BE2C (cell line): ENCODE data around the gene TM4SF4.

Experiments
- DNase-seq: peaks from one replicate; pipeline ENCODE4 v3.0.0-alpha.2; 2020
- H3K27me3 ChIP-seq: fragments of 250-450 bp; sonication (Bioruptor Pico); 2 replicates; pipeline ENCODE4 v1.5.1; 2020; ENCODE audit warnings: mild to moderate bottlenecking
- H3K36me3 ChIP-seq: fragments of 250-450 bp; sonication (Bioruptor Pico); 2 replicates; pipeline ENCODE4 v1.5.1; 2020; ENCODE audit warnings: mild to moderate bottlenecking
- H3K4me1 ChIP-seq: fragments of 250-450 bp; sonication (Bioruptor Pico); 2 replicates; pipeline ENCODE4 v1.5.1; 2020
- H3K4me3 ChIP-seq: 2 replicates; pipeline ENCODE4 v1.5.1; 2011; ENCODE audit warnings: low read depth, low read length
- H3K9me3 ChIP-seq: fragments of 250-450 bp; sonication (Bioruptor Pico); 2 replicates; pipeline ENCODE4 v1.5.1; 2020
- CTCF ChIP-seq: IDR thresholded peaks from 2 replicates; pipeline ENCODE4 v1.5.1; 2012; ENCODE audit warnings: mild to moderate bottlenecking, low read depth, low read length

The TM4SF4 gene

GRCh38 chr3:149472030-149472797, 2.3 kb upstream of the TM4SF4 start:
- Histone ChIP-seq H3K4me3 (no peak overlapping the region), H3K36me3 (no peaks in the 10 kb centered on the region), H3K4me1 (peaks cover 17% of the 10 kb centered on the region), H3K27me3 (no peaks in the 10 kb centered on the region), H3K9me3 (no peaks in the 10 kb centered on the region)
- DNase-seq = peak; percentile 20
- no peak for TF ChIP-seq CTCF

DNA sequence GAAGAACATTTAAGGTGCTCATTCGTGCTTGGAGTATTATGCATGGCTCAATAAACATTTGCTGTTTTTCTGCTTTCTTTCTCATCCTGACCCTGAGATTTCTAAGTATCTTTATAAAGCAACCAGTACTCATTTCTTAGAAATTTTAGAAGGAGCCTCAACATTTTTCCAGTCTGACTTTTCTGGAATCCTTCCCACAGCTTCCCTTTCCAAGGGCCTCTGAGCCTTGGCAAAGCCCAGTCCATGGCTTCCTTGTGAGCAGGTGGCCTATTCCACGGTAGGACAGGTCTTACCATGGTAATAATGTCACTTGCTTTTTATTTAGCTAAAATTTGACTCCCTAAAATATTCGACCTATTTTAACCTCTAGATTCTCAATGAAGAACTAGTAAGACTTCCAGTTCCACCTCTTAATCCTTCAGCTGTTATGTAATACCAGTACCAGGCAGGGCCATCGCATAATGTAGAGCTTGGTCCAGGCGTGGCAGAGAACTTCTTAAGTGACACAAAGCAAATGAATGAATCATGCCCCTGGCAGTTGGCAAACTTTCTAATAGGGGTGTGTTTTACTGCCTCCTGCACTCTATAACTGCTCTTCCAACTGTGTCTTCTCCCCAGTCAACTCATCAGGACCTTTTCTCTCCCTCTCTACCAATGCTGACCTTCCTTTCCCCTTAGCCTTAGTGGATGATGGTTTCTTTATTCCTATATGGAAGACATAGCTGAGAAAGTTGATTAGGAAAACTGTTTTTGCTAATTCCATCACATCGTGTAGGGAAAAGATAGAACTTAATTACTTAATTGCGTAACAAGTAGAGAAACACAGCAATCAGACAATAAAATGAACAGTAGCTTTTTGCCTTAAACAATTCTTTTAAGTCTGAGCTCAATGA, 894 bp upstream of the TM4SF4 start:
- Histone ChIP-seq H3K9me3 (no peaks in the 10 kb centered on the region), H3K4me1 (peaks cover 17% of the 10 kb centered on the region), H3K27me3 (no peaks in the 10 kb centered on the region), H3K36me3 (no peaks in the 10 kb centered on the region), H3K4me3 (no peak overlapping the region)
- TF ChIP-seq CTCF = no peak
- DNase-seq = peak; percentile 34

DNA sequence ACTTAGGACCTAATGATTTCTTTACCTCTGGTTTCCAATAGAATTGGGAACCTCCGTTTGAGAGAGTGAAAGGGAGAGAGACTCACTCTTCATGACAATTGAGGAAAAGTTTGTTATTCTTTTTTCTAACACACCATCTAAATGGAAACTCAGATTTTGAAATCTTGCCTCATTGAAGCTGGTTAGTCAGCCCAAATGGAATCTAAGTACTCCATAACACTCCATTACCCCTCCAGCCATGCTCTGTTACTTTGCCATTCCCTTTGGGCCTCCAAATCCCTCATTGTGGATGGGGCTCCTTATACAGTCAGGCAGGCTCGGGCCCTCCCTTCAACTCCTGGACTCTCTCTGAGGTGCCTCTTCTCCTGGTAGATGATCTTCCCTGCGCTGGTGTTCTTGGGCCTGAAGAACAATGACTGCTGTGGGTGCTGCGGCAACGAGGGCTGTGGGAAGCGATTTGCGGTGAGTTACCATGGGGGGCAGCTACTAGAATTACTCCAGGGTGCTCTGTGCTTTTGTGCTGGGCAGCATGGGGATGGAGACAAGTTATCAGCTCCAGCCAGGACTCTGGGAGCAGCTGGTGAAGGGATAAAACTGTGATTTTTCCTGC, 1.1 kb downstream of the TM4SF4 start:
- no peak for TF ChIP-seq CTCF
- DNase-seq = no peak
- no peak overlapping the region for H3K4me3 ChIP-seq
- H3K36me3 ChIP-seq = no peaks in the 10 kb centered on the region
- H3K4me1 ChIP-seq = peaks cover 20% of the 10 kb centered on the region
- H3K9me3 ChIP-seq = no peaks in the 10 kb centered on the region
- H3K27me3 ChIP-seq = no peaks in the 10 kb centered on the region

DNA sequence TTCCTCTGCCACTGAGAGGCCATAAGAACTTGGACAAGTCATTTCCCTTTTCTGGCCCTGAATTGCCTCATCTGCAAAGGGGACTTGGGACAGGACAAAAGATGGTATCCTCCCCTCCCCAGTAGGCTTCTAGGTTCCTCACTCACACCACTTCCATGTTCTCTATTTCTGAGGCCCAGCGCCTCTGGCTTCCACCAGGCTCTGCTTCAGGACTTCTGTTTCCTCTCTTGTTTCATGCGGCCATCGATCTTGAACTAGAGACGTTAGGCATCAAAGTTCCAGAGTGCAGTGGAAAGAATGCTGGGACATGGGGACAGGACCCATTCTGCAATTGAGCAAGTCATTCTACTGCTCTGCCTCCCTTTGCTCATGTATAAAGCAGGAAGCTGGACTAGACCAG, 1.7 kb downstream of the TM4SF4 start:
- no peak for DNase-seq
- Histone ChIP-seq H3K9me3 (no peaks in the 10 kb centered on the region), H3K4me3 (no peak overlapping the region), H3K36me3 (no peaks in the 10 kb centered on the region), H3K4me1 (peaks cover 20% of the 10 kb centered on the region), H3K27me3 (no peaks in the 10 kb centered on the region)
- TF ChIP-seq CTCF = no peak

DNA sequence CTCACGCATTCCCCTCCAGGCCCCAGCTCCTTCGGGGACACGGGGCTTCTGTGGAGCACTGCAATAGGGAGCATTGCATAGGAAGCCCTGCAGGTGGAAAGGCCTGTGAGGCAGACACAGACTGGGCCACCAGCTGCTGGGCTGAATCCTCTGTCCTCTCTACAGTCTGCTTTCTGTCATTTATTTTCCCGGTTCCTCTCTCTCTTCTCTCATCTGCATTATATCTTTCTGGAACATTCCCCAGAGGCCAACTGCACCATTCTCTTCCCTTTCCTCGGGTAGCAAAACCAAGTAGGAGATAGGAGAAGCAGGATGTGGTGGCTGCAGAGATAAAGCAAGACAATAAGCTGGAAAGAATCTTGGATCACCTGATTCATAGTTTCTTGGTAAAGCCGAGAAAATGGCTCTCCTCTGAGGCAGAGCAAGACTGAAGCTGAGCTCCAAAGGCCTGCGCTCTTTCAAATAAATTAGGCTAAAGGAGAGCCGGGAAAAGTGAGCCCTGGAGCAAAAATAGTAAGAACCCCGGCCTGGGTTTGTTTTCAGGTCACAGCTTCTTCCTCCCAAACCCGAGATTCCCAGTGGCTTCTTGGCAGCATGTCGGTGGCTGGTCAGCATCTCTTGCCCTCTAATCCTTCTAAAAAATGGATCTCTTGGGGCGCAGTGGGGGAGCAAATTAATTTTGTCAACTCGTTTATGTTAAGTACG, 5.3 kb downstream of the TM4SF4 start:
- no peak for TF ChIP-seq CTCF
- Histone ChIP-seq H3K36me3 (no peaks in the 10 kb centered on the region), H3K9me3 (no peaks in the 10 kb centered on the region), H3K4me3 (no peak overlapping the region), H3K27me3 (no peaks in the 10 kb centered on the region), H3K4me1 (peaks cover 6% of the 10 kb centered on the region)
- DNase-seq = no peak
